Measurements from ENCODE around the gene MYH6. TPM values are rescaled to one million over a fixed set of nuclear protein-coding genes. Genes with fewer than 3 reads are reported as not detected.

Gene MYH6
- total RNA-seq, 1 donor from 2014 or later, result 0.62 TPM

DNA sequence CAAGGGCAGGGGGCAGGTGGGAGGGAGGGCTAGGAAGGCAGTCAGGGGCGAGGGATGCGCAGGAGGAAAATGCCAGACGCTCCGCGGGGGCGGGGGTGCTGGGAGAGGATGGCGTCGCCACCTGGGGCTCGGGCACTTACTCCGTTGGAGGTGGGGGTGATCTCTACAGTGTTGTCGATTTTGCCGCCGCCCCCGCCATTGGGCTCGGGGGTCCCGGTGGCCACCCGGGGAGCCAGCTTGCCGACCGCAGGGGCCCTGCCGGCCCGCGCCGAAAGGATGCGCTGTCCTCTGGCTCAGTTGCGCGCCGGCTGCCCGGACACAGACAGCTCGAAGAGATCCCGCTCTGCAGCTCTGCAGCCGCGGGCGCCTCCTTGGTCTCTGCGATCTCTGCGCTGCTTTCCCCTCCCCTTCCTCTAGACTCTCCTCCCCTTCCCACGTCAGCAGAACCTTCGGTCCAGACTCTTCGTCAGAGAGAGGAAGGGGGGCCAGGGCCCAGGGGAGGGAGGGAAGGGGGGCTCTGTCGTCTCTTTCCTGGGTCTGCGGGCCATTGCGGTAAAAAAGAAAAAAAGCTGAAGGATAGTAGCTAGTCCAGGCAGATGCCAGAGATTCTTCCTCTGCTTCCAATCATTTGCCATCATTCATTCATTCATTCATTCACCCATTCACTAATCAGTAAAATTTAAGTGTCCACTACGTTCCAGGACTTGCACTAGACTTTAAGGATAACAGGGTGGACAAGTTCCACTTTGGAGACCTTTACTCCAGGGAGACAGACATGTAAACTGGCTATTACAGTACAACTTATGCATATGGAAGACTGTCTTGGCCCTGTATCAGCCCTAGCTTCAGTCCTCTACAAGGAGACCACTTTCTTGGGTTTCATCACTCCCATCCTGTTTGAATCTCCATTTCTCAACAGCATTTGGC, 55.3 kb downstream of the MYH6 start, which contains the start of gene SLC22A17:
SLC22A17 (minus strand) TSS at position 382 of the 927 bp plus-strand sequence.
- no peak for TF ChIP-seq CTCF (IDR thresholded peaks at IDR 0.05)
- Histone ChIP-seq H3K4me1 (peaks cover 18% of the 10 kb centered on the region), H3K9me3 (no peaks in the 10 kb centered on the region), H3K4me3 (peak within 1 kb of the TSS; percentile 74), H3K27ac (no peak within 1 kb of the TSS), H3K36me3 (peaks cover 7% of the 10 kb centered on the region), H3K27me3 (ENCODE audit: low read depth) (peaks cover 23% of the 10 kb centered on the region)
- intact Hi-C loops (cut with DNase I), result no loop called here
- DNase-seq (peak; percentile 68), ATAC-seq (peak; percentile 86 to 90)

DNA sequence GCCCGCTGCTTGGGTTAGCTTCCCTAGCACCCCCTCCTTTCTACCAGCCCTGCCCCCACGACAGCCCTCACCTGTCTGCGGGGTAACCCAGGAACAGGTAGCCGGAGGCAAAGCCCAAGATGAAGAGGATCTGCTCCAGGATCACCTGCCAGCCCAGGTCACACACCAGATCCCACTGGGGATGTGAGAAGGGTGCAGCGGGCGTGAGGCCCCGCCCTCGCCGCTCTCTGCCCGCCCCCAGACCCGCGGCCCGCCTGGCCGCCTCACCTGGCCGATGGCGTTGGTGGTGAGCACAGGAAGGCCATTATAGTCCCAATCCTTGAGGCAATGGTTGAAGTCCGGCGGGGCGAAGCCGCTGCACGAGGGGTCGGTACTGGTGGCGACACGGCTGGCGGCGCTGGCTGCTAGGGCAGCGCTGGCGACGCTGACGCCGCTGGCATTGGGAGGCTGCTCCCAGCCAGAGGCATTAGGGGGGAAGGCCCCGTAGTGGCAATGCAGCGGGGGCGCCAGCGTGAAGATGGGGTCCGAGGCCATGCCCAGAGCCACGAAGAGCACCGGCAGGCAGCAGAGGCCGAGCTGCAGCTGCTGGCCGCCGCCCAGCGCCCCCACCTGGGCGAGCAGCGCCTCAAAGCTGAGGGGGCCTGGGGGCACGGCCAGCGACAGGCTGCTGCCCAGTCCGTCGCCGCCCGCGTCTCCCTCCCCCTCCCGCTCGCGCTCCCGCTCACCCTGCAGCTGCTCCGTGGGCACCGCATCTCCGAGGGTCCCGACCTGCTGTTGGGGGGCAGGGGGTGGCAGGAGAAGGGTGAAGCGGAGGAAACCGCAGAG, 56.2 kb downstream of the MYH6 start:
- Histone ChIP-seq H3K4me3 (peak overlapping the region; percentile 74), H3K27me3 (ENCODE audit: low read depth) (peaks cover 23% of the 10 kb centered on the region), H3K9me3 (no peaks in the 10 kb centered on the region), H3K36me3 (peaks cover under 1% of the 10 kb centered on the region), H3K27ac (no peak overlapping the region), H3K4me1 (peaks cover 18% of the 10 kb centered on the region)
- DNase-seq (no peak), ATAC-seq (peak; percentile 34 to 50)
- intact Hi-C loops (cut with DNase I), result no loop called here
- no peak for TF ChIP-seq CTCF (IDR thresholded peaks at IDR 0.05)

DNA sequence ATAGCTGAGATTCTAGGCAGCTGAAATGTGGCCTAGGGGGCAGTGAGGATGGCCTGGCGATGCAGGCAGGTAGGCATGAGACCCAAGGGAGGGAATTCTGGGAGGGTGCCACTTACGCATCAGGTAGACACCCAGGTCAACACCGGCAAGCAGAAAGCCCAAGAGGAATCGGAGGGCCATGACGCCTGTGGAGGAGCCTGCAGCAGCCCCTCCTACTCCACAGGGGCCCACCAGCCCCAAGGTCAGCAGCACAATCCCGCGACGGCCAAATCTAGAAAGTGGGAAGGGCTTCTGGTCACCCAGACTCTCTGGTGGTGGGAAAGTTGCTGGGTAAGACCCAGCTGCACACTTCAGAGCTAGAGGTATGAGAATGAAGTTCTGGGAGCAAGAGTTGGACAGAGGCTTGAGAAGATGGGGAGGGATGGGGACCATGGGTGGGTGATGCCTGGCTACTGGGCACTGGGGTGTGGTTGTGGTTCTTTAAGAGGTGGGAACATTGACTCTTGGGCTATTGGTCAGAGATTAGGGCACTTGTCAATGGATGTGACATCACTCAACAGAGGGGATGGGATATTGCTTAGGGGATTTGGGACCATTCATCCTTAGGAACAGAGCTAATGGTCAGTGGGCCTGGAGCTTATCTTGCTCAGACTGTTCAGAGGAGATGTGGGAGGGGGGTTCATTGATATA, 58.8 kb downstream of the MYH6 start:
- H3K4me1 ChIP-seq, result peaks cover 18% of the 10 kb centered on the region
- H3K27me3 ChIP-seq (ENCODE audit: low read depth), result peaks cover 23% of the 10 kb centered on the region
- no peaks in the 10 kb centered on the region for H3K36me3 ChIP-seq
- H3K9me3 ChIP-seq, result no peaks in the 10 kb centered on the region
- intact Hi-C loops (cut with DNase I), result no loop called here
- DNase-seq (no peak), ATAC-seq (no peak)
- TF ChIP-seq CTCF (IDR thresholded peaks at IDR 0.05), result no peak
- H3K4me3 ChIP-seq, result no peak overlapping the region
- no peak overlapping the region for H3K27ac ChIP-seq

GRCh38 chr14:23348297-23348655, 59.8 kb downstream of the MYH6 start:
- Histone ChIP-seq H3K27ac (no peak overlapping the region), H3K4me1 (peaks cover 17% of the 10 kb centered on the region), H3K9me3 (no peaks in the 10 kb centered on the region), H3K4me3 (no peak overlapping the region), H3K27me3 (ENCODE audit: low read depth) (peaks cover 23% of the 10 kb centered on the region), H3K36me3 (no peaks in the 10 kb centered on the region)
- DNase-seq (no peak), ATAC-seq (no peak)
- no peak for TF ChIP-seq CTCF (IDR thresholded peaks at IDR 0.05)
- intact Hi-C loops (cut with DNase I), result no loop called here

All from lower lobe of right lung (tissue), 2 donors.